HEK293T (cell line): ENCODE data around the gene NUP62.
A peak's percentile ranks its signal among the peaks of the same experiment; 100 is the strongest.

Experiments used
- CTCF ChIA-PET: fragments of 350-600 bp; formaldehyde crosslinking; extraction: SDS; loops from one replicate; lab custom pipeline; 2021; ENCODE audit warnings: antibody characterized with exemption, inconsistent platforms; lab: Yijun Ruan, JAX
- POLR2A ChIA-PET: fragments of 350-600 bp; formaldehyde crosslinking; extraction: SDS; loops from one replicate; lab custom pipeline; 2020; ENCODE audit warnings: antibody characterized with exemption, inconsistent platforms; lab: Yijun Ruan, JAX
- DNase-seq: peaks from one replicate; pipeline ENCODE4 v3.0.0; 2012; ENCODE audit warnings: mixed read lengths; ENCODE audit errors: extremely low spot score
- ARNT ChIP-seq: fragments of 450-650 bp; IDR thresholded peaks from 2 replicates; pipeline ENCODE4 v1.6.1; 2017; ENCODE audit warnings: mild to moderate bottlenecking
- BHLHE40 ChIP-seq: fragments of 450-650 bp; IDR thresholded peaks from 2 replicates; pipeline ENCODE4 v1.6.1; 2016; ENCODE audit warnings: mild to moderate bottlenecking, moderate library complexity, borderline replicate concordance
- CTBP1 ChIP-seq: fragments of 450-650 bp; IDR thresholded peaks from 2 replicates; pipeline ENCODE4 v1.6.1; 2016; ENCODE audit warnings: borderline replicate concordance
- ELF4 ChIP-seq: fragments of 450-650 bp; IDR thresholded peaks from 2 replicates; pipeline ENCODE4 v1.6.1; 2017; ENCODE audit warnings: antibody characterized with exemption
- FOXA1 ChIP-seq: fragments of 450-650 bp; IDR thresholded peaks from 2 replicates; pipeline ENCODE4 v1.6.1; 2016; ENCODE audit warnings: mild to moderate bottlenecking
- FOXK2 ChIP-seq: fragments of 450-650 bp; IDR thresholded peaks from 2 replicates; pipeline ENCODE4 v1.6.1; 2016; ENCODE audit warnings: mild to moderate bottlenecking
- FOXM1 ChIP-seq: fragments of 450-650 bp; IDR thresholded peaks from 2 replicates; pipeline ENCODE4 v1.6.1; 2017; ENCODE audit warnings: mild to moderate bottlenecking, borderline replicate concordance
- HDGF ChIP-seq: fragments of 450-650 bp; IDR thresholded peaks from 2 replicates; pipeline ENCODE4 v1.6.1; 2017; ENCODE audit warnings: antibody characterized with exemption, borderline replicate concordance
- L3MBTL2 ChIP-seq: fragments of 450-650 bp; conservative IDR thresholded peaks from 2 replicates; pipeline ENCODE4 v1.6.1; 2016; ENCODE audit warnings: mild to moderate bottlenecking
- LEF1 ChIP-seq: fragments of 450-650 bp; IDR thresholded peaks from 2 replicates; pipeline ENCODE4 v1.6.1; 2017; ENCODE audit warnings: mild to moderate bottlenecking, borderline replicate concordance
- NFRKB ChIP-seq: fragments of 450-650 bp; IDR thresholded peaks from 2 replicates; pipeline ENCODE4 v1.6.1; 2016; ENCODE audit warnings: mild to moderate bottlenecking, moderate library complexity
- SP1 ChIP-seq: fragments of 450-650 bp; IDR thresholded peaks from 2 replicates; pipeline ENCODE4 v1.6.1; 2017
- SUZ12 ChIP-seq: fragments of 450-650 bp; IDR thresholded peaks from 2 replicates; pipeline ENCODE4 v1.6.1; 2016; ENCODE audit warnings: mild to moderate bottlenecking
- TARDBP ChIP-seq: fragments of 450-650 bp; IDR thresholded peaks from 2 replicates; pipeline ENCODE4 v1.6.1; 2016
- ZNF384 ChIP-seq: fragments of 450-650 bp; IDR thresholded peaks from 2 replicates; pipeline ENCODE4 v1.6.1; 2016
- TF ChIP-seq, protein P1 (sequence below): fragments of 450-650 bp; IDR thresholded peaks from 2 replicates; pipeline ENCODE4 v1.6.1; 2016

Gene NUP62

GRCh38 chr19:49876422-49877019 is 52.8 kb downstream of the NUP62 start:
- ChIA-PET CTCF (no interaction called here), POLR2A (interaction anchor here (0.7 to 3.5 kb wide), 16 partner anchors 8 to 200 kb away, joined by 3 to 26 read pairs (median 4); partner anchors contain the start of genes ATF5, FUZ, NUP62 and PTOV1)
- DNase-seq = peak; percentile 80
- TF ChIP-seq, protein P1, sequence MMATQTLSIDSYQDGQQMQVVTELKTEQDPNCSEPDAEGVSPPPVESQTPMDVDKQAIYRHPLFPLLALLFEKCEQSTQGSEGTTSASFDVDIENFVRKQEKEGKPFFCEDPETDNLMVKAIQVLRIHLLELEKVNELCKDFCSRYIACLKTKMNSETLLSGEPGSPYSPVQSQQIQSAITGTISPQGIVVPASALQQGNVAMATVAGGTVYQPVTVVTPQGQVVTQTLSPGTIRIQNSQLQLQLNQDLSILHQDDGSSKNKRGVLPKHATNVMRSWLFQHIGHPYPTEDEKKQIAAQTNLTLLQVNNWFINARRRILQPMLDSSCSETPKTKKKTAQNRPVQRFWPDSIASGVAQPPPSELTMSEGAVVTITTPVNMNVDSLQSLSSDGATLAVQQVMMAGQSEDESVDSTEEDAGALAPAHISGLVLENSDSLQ = peak; percentile 68
- no peak for TF ChIP-seq FOXK2
- peak; percentile 64 for TF ChIP-seq L3MBTL2
- no peak for TF ChIP-seq LEF1

GRCh38 chr19:49875857-49876421 is 53.4 kb downstream of the NUP62 start:
- ChIA-PET POLR2A (interaction anchor here (0.7 to 3.5 kb wide), 12 partner anchors 7 to 68 kb away, joined by 3 to 26 read pairs (median 10); partner anchors contain the start of genes ATF5, FUZ, NUP62 and PTOV1), CTCF (interaction anchor here (0.6 kb wide), 1 partner anchor 371 kb away, joined by 4 read pairs; no protein-coding TSS in a partner anchor)
- no peak for TF ChIP-seq SP1
- no peak for TF ChIP-seq ARNT
- no peak for TF ChIP-seq FOXM1
- no peak for TF ChIP-seq TARDBP
- no peak for TF ChIP-seq FOXK2
- TF ChIP-seq NFRKB = no peak
- no peak for TF ChIP-seq FOXA1
- no peak for TF ChIP-seq HDGF
- TF ChIP-seq ELF4 = no peak
- TF ChIP-seq L3MBTL2 = no peak
- TF ChIP-seq ZNF384 = no peak
- no peak for TF ChIP-seq CTBP1
- TF ChIP-seq, protein P1 = no peak
- no peak for TF ChIP-seq BHLHE40
- no peak for TF ChIP-seq SUZ12
- no peak for TF ChIP-seq LEF1
- peak; percentile 57 for DNase-seq

DNA sequence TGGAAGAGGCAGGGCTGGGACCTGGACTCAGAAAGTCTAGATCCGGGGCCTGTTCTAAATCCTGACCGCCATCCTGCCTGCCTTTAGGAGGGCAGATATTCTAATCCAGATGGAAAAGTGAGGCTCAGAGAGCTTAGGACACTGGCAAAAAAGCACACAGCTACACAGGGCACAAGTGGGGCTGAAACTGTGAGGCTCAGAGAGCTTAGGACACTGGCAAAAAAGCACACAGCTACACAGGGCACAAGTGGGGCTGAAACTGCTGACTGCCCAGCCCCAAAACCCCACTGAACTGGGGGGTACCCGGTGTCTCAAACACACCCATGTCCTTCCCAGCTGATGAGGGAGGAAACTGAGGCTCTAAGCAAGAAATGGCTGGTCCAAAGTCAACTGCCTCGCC is 54.1 kb downstream of the NUP62 start:
- TF ChIP-seq FOXA1 (no peak), NFRKB (no peak), SUZ12 (no peak), ZNF384 (no peak), FOXM1 (no peak), HDGF (no peak), ELF4 (no peak), FOXK2 (no peak), ARNT (no peak), BHLHE40 (no peak), CTBP1 (no peak), TARDBP (no peak), L3MBTL2 (no peak)
- TF ChIP-seq, protein P1 = no peak
- DNase-seq = no peak
- CTCF ChIA-PET = no interaction called here
- POLR2A ChIA-PET = interaction anchor here (1.4 to 3.5 kb wide), 3 partner anchors 11 to 62 kb away, joined by 3 to 26 read pairs (median 14); partner anchors contain the start of gene FUZ

DNA sequence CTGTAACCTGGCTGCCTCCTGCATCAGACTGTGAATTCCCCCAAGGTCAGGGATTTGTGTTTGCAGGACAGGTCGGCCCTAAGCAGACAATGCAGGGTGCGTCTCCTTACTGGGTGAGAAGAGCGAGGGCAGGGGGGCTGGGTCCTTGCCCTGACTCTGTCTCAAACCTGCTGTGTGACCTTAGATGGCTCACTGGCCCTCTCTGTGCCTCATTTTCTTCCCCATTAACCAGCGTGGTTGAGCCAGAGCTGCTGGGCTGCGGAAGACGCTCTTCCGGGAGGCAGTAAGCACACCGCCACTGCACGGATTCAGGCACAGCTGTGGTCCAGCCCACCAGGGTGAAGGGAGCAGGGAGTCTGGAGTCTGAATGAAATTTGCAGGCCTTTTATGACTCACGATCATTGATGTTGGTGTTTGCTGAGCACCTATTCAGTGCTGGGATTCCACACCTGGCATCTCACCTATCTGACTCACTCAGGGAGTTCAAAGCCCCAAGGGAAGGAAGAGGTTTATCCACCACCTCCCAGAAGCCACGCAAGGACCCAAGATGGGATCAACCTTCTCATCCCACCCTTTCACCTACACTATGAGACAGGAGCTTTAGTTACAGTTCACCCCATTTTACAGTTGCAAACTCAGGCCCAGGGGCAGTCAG is 54.7 kb downstream of the NUP62 start:
- DNase-seq = no peak
- POLR2A ChIA-PET = interaction anchor here (3.5 kb wide), 1 partner anchor 62 kb away, joined by 14 read pairs; the partner anchor contains the start of gene FUZ
- TF ChIP-seq BHLHE40 (no peak), NFRKB (no peak), ARNT (no peak), FOXK2 (no peak), FOXM1 (no peak), ZNF384 (no peak), TARDBP (no peak), L3MBTL2 (no peak)
- CTCF ChIA-PET = no interaction called here

- POLR2A ChIA-PET = no interaction called here
- no peak for TF ChIP-seq ARNT
- TF ChIP-seq LEF1 = no peak
- TF ChIP-seq FOXM1 = no peak
- no peak for TF ChIP-seq HDGF
- no peak for TF ChIP-seq SP1
- TF ChIP-seq CTBP1 = no peak
- no peak for TF ChIP-seq FOXK2
- TF ChIP-seq ZNF384 = no peak
- TF ChIP-seq ELF4 = no peak
- no peak for TF ChIP-seq FOXA1
- no peak for TF ChIP-seq SUZ12
- no peak for TF ChIP-seq L3MBTL2
- no peak for TF ChIP-seq BHLHE40
- TF ChIP-seq TARDBP = no peak
- no peak for TF ChIP-seq NFRKB
- TF ChIP-seq, protein P1 = no peak
- no peak for DNase-seq
- CTCF ChIA-PET = no interaction called here
These were observed 55.5 kb downstream of the NUP62 start for GRCh38 chr19:49873834-49874233.
